Measurements from ENCODE around the gene DZIP3.

DNA sequence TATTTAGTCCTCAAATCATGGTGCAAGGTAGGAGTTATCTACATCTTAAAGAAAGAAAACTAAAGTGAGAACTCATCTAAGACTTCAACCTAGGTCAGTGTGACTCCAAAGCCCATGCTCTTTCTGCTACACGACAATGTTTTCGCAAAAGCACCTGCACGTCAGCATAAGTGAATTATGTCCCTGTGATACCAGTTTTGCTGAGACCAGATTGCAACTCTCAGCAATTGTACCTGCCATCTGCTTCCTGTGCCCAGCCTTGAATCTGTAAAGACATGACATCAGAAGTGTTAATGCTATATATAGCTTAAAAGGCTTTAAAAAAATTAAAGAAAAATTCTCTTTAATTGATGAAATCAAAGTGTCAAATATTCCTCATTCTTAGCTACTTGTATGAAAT lies 124.3 kb downstream of the DZIP3 start:
- no peak for TF ChIP-seq CTCF (IDR thresholded peaks at IDR 0.05; ENCODE audit: low read length)
- TF ChIP-seq EZH2 (optimal IDR thresholded peaks at IDR 0.05; ENCODE audit: low read depth, low read length): no peak
- TF ChIP-seq EZH2phosphoT487 (IDR thresholded peaks at IDR 0.05; ENCODE audit: low read length): no peak
